ENCODE data around the gene ITPR2. TPM values are rescaled to one million over a fixed set of nuclear protein-coding genes. Genes with fewer than 3 reads are reported as not detected.
"Not testable (repeated sequence)": the region's sequence is repeated elsewhere in the genome, so short reads cannot be mapped to it uniquely, and the experiment has no call there.

Gene ITPR2
- total RNA-seq, 1 donor from 2014 or later: 74.5 TPM

DNA sequence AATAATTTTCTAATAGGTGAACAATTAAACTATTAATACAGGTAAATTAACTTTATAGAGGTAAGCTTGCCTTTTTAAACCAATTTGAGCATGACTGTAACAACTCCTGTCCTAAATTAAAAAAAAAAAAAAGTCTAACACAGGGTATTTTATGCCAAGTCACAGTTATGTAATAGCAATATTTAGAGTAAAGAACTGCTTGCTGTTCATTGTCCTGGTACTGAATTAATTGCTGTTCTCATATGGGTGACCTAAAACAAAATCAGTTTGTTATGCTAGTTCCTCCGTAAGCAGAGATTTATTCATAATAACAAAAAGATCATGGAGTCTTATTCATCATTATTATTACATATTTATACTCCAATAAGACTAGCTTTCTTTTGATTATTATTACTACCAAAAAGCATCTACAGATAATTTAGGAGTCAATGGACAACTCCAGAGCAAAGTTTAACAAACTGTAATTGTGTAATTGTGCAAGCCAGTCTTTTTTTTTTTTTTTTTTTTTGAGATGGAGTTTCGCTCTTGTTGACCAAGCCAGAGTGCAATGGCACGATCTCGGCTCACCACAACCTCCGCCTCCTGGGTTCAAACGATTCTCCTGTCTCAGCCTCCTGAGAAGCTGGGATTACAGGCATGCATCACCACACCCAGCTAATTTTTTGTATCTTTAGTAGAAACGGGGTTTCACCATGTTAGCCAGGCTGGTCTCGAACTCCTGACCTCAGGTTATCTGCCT, 98.3 kb downstream of the ITPR2 start:
- POLR2A ChIA-PET: interaction anchor here (0.6 to 1.1 kb wide), 6 partner anchors 19 to 1844 kb away, joined by 3 to 8 read pairs (median 4); partner anchors contain the start of gene ITPR2
- no peaks in the 10 kb centered on the region for H3K27me3 Mint-ChIP-seq
- H3K4me3 Mint-ChIP-seq: no peak overlapping the region
- CTCF ChIA-PET: no interaction called here
- peaks cover 60% of the 10 kb centered on the region for H3K4me1 Mint-ChIP-seq
- DNase-seq (no peak), ATAC-seq (ENCODE audit: low read depth) (no peak)
- TF ChIP-seq, protein P1, sequence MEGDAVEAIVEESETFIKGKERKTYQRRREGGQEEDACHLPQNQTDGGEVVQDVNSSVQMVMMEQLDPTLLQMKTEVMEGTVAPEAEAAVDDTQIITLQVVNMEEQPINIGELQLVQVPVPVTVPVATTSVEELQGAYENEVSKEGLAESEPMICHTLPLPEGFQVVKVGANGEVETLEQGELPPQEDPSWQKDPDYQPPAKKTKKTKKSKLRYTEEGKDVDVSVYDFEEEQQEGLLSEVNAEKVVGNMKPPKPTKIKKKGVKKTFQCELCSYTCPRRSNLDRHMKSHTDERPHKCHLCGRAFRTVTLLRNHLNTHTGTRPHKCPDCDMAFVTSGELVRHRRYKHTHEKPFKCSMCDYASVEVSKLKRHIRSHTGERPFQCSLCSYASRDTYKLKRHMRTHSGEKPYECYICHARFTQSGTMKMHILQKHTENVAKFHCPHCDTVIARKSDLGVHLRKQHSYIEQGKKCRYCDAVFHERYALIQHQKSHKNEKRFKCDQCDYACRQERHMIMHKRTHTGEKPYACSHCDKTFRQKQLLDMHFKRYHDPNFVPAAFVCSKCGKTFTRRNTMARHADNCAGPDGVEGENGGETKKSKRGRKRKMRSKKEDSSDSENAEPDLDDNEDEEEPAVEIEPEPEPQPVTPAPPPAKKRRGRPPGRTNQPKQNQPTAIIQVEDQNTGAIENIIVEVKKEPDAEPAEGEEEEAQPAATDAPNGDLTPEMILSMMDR (IDR thresholded peaks at IDR 0.05): no peak
- peaks cover 14% of the 10 kb centered on the region for H3K9me3 Mint-ChIP-seq
- peak overlapping the region; percentile 35 for H3K27ac Mint-ChIP-seq
- H3K36me3 Mint-ChIP-seq (ENCODE audit: low read depth): peaks cover 8% of the 10 kb centered on the region
- intact Hi-C loops (cut with micrococcal nuclease): loop anchor here (5.0 to 10.0 kb wide), 2 partner anchors 98 to 280 kb away; partner anchors contain the start of genes ITPR2 and TM7SF3

DNA sequence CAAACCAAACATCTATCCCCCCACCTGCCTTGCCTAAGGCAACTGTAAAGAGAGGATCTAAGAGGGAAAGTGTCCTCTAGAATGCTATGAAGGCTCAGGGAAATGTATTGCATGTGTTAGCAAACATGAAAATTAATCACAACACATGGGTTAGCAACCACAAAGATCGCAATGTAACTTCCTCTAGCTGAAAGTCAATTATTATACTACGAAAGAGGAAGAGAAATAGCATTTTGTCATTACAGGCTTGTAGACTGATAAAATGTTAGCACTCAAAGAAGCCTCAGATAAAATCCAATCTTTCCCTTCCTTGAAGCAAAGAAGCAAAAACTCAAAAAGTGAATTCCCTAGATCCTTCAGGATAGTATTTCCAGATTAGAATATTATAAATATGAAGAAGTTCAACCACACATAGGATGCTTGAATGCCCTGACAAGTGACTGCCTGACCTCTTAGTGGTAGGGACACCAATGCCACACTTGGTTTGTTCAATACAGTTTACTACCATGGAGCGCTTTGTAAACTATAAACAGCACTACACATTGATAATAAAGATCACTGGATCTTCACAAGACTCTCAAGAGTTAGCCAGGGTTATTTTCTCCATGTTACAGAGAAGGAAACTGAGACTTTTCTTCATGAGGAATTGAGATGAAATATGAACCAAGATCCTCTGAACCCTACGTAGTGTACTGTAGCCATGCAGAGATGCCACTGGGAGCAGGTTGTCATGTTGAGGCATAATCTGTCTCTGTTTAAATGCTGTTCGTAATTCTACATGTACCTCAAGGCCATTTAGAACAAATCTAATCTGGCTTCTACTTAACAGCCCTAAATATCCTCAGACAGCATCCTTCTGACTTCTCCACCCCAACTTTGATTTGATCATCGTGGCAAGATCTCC, 100.7 kb downstream of the ITPR2 start:
- ChIA-PET CTCF (no interaction called here), POLR2A (interaction anchor here (0.5 to 1.0 kb wide), 4 partner anchors 14 to 279 kb away, joined by 3 to 6 read pairs (median 3); no protein-coding TSS in a partner anchor)
- peaks cover 4% of the 10 kb centered on the region for H3K36me3 Mint-ChIP-seq (ENCODE audit: low read depth)
- TF ChIP-seq, protein P1 (IDR thresholded peaks at IDR 0.05): no peak
- peaks cover 71% of the 10 kb centered on the region for H3K4me1 Mint-ChIP-seq
- intact Hi-C loops (cut with micrococcal nuclease): loop anchor here (1.0 to 10.0 kb wide), 4 partner anchors 18 to 283 kb away; partner anchors contain the start of genes ITPR2 and TM7SF3
- DNase-seq (no peak), ATAC-seq (ENCODE audit: low read depth) (peak; percentile 74)
- H3K27me3 Mint-ChIP-seq: no peaks in the 10 kb centered on the region
- no peaks in the 10 kb centered on the region for H3K9me3 Mint-ChIP-seq
- peak overlapping the region; percentile 52 for H3K4me3 Mint-ChIP-seq
- peak overlapping the region; percentile 86 for H3K27ac Mint-ChIP-seq

DNA sequence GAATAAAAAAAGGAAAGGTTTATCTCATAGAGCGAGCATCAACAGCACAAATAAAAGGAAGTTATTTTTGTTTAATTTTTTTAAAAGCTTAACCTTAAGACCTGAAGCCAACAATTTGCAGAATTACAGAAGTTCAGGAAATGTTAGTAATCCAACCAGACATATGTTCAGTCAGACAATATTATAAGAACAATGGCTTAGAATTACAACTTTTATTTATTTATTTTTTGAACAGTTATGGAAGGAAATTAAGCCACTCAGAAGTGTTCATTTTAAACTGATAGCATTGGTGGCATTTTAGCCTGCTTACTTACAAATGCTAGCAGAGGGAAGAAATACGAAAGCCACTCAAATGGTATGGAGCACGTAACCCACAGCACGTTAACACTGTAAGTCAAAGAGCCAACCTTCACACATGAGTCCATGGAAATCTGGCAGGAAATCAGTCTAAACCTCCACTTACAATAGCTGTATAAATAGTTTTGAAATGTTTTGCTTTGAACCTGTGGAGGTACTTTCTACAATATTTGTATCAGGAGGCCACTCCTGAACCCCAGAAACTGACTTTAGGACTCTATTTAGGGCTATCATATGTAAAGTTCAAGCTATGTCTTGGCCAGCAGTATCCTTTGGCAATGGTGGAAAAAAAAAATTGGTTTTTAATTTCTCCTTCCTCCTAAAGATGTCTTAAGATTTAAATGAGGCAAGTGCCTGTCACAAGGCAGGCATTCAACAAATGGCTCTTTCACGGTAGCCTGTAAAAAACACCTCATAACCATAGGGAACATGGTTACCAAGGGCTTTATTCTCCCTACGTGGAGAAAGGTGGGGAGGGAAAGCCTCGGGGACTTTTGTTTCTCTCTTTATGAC, 102.3 kb downstream of the ITPR2 start:
- DNase-seq: no peak
- no peaks in the 10 kb centered on the region for H3K27me3 Mint-ChIP-seq
- ATAC-seq (ENCODE audit: low read depth): no peak
- POLR2A ChIA-PET: interaction anchor here (0.7 kb wide), 1 partner anchor 599 kb away, joined by 3 read pairs; no protein-coding TSS in a partner anchor
- intact Hi-C loops (cut with micrococcal nuclease): loop anchor here (5.0 to 10.0 kb wide), 2 partner anchors 102 to 284 kb away; partner anchors contain the start of genes ITPR2 and TM7SF3
- no peak overlapping the region for H3K27ac Mint-ChIP-seq
- H3K4me3 Mint-ChIP-seq: peak overlapping the region; percentile 44
- TF ChIP-seq, protein P1 (IDR thresholded peaks at IDR 0.05): no peak
- H3K36me3 Mint-ChIP-seq (ENCODE audit: low read depth): peaks cover 4% of the 10 kb centered on the region
- CTCF ChIA-PET: interaction anchor here (0.5 kb wide), 1 partner anchor 1600 kb away, joined by 3 read pairs; no protein-coding TSS in a partner anchor
- H3K9me3 Mint-ChIP-seq: no peaks in the 10 kb centered on the region
- peaks cover 65% of the 10 kb centered on the region for H3K4me1 Mint-ChIP-seq

DNA sequence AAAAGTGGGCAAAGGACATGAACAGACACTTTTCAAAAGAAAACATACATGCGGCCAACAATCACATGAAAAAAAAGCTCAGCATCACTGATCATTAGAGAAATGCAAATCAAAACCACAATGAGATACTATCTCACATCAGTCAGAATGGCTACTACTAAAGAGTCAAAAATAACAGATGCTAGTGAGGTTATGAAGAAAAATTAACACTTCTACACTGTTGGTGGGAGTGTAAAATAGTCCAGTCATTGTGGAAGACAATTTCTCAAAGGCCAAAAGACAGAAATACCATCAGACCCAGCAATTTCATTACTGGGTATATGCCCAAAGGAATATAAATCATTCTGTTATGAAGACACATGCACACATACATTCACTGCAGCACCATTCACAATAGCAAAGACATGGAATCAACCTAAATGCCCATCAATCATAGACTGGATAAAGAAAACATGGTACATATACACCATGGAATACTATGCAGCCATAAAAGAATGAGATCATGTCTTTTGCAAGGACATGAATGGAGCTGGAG, 103.8 kb downstream of the ITPR2 start:
- DNase-seq, H3K9me3 Mint-ChIP-seq, H3K27me3 Mint-ChIP-seq, CTCF ChIA-PET: not testable (repeated sequence)
- intact Hi-C loops (cut with micrococcal nuclease): loop anchor here (5.0 kb wide), 1 partner anchor 158 kb away; no protein-coding TSS in a partner anchor
- H3K27ac Mint-ChIP-seq: peak overlapping the region; percentile 20
- peaks cover 64% of the 10 kb centered on the region for H3K4me1 Mint-ChIP-seq
- peaks cover 12% of the 10 kb centered on the region for H3K36me3 Mint-ChIP-seq (ENCODE audit: low read depth)
- H3K4me3 Mint-ChIP-seq: peak overlapping the region; percentile 9
- ATAC-seq (ENCODE audit: low read depth): peak; percentile 33
- POLR2A ChIA-PET: interaction anchor here (1.7 to 2.9 kb wide), 2 partner anchors 103 to 104 kb away, joined by 8 to 11 read pairs; partner anchors contain the start of gene ITPR2

All from activated B cell treated with CpG ODN at 0.5 μM for 24 hours (primary cell).